GF-D8 (cell line): ENCODE results near the gene TEDC2.
A peak's percentile ranks its signal among the peaks of the same experiment; 100 is the strongest.
"Not testable (repeated sequence)": the region's sequence is repeated elsewhere in the genome, so short reads cannot be mapped to it uniquely, and the experiment has no call there.

Source experiments
- DNase-seq: peaks from one replicate; lab custom pipeline; 2025; lab: John Stamatoyannopoulos, UW

TEDC2 gene, protein sequence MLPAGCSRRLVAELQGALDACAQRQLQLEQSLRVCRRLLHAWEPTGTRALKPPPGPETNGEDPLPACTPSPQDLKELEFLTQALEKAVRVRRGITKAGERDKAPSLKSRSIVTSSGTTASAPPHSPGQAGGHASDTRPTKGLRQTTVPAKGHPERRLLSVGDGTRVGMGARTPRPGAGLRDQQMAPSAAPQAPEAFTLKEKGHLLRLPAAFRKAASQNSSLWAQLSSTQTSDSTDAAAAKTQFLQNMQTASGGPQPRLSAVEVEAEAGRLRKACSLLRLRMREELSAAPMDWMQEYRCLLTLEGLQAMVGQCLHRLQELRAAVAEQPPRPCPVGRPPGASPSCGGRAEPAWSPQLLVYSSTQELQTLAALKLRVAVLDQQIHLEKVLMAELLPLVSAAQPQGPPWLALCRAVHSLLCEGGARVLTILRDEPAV

DNA sequence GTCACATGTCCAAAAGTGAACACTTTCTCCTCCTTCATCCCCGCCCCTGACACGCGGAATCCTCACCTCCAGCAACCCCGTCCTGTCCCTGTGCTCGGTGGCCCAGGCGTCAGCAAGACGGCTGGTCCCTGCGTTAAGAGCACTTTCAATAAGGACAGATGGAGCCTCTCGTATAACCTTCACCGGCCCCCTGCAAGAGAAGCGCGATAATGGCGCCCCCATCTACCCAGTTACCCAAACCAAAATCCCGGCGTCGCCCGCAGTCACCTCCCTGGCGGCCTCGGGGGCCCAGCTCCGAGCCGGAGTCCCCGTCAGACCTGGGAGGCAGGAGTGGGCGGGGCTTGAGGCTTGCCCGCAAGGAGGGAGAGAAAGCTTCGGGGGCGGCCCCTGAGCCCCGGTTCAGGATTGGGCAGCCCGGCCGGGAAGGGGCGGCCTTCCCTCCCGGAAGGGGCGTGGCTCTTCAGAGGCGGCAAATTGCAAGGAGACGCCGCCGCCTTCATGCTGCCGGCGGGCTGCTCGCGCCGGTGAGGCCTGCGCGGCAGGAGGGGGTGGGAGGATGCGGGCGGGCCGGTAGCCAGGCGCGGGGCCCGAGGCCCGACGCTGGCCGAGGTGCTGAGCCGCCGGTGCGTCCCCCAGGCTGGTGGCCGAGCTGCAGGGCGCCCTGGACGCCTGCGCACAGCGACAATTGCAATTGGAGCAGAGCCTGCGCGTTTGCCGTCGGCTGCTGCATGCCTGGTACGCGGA is at the start of gene TEDC2:
Gene TEDC2 (plus strand): TSS at position 463 of the 744 bp plus-strand sequence. CDS start 36 bp downstream, at position 499.
- DNase-seq = peak; percentile 92

DNA sequence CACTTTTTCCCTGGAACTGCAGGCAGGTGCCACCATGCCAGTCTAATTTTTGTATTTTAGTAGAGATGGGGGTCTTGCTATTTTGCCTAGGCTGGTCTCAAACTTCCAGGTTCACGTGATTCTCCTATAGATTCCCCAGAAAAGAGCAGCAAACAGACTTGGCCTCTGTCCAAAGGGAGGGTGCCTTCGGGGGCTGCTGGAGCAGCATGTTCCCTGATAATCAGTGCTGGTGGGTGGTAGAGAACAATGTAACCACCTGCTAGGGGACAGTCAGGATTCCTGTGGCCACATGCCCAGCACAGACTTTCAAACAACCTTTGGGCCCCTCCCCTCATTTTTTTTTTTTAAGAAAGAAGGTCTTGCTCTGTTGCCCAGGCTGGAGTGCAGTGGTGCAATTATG is 44.8 kb upstream of the TEDC2 start:
- no peak for DNase-seq

DNA sequence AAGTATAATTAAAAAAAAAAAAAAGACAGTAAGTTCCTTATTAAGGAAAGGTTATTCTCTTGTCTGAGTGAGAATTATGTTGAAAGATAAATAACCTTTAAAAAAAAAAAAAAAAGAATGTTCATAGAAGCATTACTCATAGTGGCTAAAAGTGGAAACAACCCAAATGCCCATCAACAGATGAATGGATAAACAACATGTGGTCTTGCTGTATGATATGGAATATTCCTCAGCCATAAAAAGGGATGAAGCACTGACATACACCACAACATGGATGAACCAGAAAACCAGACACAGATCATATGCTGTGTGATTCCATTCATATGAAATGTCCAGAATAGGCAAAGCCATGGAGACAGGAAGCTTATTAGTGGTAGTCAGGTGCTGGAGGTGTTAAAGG is 39.9 kb upstream of the TEDC2 start:
- no peak for DNase-seq

DNA sequence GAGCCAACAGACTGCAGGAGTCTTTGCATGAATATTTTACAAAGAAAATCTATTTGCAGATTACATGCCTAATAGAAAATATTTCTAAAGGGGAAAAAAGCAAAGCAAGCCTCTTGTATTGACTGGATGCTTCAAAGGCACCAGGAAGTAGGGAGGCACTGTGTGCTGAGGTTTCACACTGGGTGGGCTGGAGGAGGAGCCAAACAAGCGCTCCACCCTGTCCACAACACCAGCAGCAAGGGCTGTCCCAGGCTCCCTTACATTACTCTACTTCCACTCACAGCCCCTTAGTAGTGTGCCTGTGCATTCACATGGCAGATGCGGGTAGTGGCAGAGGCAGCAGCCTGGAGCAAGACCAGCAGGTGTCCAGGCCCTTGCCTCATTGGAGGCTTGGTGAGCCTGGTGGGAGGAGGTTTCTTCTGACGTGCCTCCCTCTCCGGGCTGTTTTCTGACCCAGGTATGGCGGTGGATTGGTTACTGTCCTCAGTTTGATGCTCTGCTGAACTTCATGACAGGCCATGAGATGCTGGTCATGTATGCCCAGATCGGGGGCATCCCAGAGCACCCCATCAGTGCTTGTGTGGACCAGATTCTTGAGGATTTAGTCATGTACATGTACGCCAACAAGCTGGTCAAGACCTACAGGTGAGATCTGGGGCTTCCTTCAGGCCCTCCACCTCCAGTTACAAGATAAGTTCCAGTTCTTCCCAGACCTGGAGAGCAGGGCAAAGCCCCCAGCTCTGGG is 37.6 kb upstream of the TEDC2 start:
- DNase-seq = no peak

DNA sequence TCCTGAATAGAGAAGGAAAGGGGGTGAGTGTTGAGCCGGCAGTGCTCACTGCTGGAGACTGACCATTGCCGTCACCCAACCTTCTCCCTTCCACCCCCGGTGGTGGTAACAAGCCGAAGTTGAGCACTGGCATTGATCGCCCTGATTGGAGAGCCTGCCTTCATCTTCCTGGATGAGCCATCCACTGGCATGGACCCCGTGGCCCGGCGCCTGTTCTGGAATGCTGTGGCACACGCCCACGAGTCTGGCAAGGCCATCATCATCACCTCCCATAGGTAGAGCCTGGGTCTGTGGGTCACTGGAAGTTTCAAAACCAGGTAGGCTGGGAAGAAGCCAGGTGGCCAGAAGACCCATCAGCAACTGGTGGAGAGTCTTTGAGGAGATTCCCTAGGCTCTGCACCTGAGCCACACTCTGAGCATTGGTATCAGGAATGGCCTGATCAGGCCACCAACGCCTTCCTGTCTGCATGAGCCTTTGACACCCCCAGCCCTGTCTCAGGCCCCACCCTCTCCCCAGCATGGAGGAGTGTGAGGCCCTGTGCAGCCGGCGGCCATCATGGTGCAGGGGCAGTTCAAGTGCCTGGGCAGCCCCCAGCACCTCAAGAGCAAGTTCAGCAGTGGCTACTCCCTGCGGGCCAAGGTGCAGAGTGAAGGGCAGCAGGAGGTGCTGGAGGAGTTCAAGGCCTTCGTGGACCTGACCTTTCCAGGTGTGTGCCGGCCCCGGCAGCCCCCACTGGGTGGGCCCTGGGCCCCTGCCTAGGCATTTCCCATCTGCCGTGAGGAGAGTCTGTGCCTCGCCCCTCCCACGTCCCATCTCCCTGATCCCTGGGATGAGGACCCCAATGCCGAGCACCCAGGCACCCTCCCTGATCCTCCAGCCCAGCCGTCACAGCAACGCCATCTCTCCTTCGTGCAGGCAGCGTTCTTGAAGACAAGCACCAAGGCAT is 35.6 kb upstream of the TEDC2 start:
- no peak for DNase-seq

DNA sequence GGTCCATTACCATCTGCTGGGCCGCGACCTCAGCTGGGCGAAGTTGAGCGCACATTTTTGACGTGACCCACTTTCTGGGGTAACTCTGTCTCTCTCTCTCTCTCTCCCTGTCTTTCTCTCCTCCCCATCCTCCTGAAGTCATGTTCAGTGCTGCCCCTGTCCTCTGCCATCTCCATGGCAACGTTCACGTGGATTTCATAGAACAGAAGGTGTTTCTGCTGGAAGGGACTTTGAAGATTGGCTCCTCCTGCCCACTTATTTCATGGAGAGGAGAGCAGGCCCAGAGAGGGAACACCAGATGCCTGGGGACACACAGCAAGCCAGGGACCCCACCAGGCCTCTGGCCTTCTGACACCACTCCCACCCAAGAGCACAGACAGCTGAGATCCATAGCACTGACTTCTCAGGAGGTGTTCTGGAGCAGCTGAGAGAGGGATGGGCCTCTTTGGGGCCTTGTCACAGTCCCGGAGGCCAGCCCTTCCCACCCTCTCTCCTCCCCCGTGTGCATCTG is 34.8 kb upstream of the TEDC2 start:
- no peak for DNase-seq

DNA sequence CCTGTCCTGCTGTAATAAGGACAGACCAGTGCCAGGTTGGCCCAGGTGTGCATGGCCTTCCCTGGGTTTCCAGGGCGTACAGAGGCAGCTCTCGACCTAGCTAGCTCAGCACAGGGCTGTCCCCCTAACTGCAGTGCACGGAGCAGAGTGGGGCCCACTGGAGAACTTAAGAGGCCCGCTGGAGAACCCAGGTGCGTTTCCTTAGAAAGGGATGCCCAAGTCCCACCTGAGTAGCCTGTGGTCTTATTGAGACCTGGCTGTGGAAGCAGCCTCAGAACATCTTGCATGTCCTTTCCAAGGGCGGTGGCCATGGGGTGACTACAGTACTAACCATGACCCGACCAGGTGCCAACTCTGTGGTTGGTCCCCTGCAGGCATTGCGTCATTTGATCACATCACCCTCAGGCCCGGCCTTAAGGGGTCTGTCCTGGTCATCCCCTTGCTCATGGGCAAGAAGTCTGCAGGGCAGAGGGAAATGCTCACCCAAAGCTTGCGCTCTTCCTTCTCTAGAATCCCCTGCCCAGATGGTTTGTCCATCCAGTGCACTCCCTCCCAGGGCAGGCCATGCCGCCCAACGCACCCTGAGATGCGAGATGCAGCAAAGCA is 34.0 kb upstream of the TEDC2 start:
- no peak for DNase-seq

DNA sequence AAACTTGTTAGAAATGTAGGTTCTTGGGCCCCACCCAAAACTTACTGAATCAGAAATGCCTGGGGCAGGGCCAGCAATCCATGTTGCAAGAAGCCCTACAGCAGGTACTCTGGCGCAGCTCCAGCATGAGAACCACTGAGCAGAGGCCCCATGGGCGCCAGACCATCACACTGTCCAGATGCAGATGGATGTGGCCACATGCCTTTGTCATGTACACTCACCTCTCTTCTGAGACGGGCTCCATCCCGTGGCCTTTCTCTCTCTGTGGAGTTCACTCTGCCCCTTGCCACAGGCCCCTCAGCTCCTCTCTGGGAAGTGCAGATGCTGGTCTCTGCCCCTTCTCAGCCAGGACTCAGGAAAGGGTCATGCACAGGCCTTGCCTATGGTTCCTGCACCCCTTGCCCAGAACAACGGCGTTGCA is 33.0 kb upstream of the TEDC2 start:
- no peak for DNase-seq

DNA sequence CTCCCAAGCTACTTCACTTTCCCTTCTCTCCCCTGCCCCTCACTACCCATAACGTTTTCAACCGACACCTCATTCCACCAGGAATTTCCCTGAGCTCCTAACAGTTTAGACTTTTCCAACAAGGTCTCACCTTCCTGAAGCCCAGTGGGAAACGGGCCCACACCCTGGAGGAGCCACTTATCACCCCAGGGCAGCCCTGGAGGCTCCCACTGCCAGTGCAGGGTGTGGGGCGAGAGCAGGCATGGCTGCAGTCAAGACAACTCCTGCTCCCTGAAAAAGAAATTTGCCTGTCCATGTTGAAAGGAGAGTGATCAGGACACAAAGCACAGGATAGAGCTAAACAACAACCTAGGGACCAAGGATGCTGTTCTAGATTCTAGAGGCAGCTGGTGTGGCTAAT is 32.4 kb upstream of the TEDC2 start:
- DNase-seq = no peak

DNA sequence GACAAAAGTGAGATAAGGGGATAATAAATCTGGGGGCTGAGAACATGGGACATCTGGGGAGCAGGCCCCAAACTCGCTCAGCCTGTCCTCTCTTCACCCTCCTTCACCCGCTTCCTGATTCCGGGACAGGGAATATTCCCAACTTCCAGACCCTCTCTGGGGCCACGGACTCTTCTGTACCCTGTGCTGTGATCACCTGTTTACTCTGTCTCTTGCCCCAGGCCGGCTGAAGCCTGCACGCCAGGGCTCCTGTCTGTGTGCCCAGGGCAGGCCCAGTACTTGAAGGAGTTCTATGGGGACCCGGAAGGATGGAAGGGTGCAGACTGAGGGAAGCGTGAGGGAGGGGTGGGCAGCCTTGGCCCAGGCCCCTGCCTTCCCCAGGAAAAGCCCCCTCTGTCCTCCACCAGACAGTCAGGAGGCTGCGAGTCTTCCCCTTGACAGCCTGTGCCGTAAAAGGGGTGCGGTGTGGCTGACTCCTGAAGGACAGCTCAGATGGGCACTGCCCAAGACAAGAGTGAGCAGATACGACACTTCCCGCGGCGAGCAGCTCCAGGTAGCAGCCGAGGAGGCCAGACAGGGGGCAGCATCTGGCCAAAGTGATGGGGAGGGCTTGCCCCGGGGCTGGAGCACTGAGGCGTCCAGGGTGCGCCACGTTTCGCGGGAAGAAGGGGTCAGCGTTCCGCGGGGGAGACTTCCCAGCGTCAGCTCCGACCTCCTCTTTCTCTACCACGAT is 31.7 kb upstream of the TEDC2 start:
- DNase-seq = no peak

DNA sequence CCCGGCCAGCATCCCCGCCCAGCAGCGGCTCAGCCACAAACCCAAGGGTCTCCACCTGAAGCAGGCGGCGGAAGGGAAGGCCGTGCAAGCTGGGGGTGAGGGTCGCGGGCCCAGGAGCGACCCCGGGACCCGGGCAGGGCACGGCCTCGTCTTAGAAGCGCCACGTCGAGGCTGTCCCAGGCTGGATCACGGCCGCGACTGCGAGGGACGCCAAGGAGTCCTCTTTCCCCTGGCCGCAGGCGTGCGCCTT is 31.2 kb upstream of the TEDC2 start:
- no peak for DNase-seq

DNA sequence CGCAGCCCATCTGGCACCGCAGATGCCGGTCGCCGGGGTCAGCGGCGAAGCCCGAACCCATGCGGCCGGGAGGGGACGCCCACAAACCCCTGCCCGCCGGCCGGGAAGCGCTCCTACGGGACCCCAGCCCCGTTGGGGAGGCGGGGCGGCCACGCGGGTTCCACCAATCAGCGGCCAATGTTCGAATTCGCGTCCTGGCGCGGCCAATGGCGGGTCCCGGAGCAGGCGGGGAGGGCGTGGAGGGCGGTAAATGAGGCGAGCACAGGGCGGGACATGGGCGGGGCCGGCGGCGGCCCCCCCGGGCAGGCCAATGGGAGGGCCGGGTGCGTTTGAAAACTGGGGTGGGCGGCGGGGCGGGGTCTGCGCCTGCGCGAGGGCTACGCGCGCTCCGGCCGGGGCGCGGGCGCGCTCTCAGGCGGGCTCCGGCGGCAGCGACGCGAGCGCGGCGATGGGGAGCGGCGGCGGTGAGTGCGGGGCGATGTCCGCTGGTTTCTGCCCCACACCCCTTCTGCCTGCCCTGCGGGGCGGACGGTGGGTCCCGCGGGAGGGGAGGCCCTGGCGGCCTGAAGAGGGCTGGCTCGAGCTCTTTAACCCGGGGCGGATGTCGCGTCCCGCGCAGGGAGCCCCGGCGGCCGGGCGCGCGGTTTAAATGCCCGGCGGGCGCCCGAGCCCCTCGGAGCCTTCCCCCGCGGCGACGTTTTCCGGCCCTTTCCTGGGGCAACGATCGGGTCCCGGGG is 30.7 kb upstream of the TEDC2 start, which contains the start of gene CCNF:
Gene CCNF (plus strand): TSS at position 414 of the 737 bp plus-strand sequence. CDS start 35 bp downstream, at position 449.
- DNase-seq = peak; percentile 86

DNA sequence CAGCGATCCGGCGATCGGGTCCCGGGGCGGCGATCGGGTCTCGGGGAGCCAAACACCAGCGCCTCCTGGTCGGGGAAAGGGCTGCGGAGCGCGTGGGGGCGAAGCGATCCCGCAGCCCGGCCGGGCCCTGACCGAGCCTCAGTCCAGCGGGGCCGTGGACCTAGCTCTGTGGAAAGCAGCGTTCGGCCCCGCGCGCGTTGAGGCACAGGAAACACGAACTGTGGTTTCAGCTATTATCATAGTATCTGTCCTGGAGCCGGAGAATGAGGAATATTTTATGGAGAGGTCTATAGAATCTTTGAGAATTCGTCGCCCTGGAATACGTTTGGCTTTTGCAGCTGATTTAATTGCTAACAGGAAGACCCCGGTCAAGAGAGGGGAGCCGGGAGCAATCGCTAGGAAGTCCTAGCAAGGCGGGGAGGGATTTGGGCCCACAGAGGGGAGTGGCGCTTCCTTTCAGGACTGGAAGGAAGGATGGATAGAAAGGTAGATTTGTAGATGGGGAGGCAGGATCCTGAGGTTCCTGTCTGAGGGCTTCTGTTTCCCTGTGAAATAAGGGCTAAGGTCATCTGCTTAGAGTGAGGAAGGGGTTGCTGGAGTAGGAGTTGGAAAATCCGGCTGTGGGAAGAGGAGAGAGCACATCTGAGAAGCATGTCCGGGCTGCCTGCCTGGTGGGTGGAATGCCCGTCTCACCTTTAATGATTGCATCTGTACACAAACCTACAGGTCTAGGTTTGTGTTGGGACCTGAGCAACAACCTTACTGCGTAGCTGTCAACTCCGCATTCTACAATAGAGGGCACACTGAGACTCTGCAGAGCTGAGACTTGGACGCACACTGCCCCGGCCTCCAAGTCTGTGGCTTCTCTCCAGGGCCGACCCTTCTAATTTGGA is 29.9 kb upstream of the TEDC2 start:
- no peak for DNase-seq

DNA sequence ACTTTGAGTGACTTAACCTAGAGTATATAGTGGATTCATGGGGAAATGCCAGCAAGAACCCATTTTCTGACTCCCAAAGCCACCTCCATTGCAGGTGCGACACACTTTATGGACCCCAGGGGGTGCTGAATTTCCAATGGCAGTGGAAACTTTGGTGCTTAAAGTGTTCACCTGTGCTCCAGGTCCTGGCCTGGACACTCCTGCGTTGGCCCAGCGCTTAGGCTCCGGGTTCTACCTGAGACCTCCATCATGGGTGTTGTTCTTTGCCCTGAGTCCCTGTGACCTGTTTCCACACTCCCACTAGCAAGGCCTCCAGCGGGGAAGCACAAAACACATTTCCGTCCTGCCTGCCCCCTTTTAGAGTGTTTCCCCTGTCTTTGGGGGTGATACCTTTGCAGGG is 27.6 kb upstream of the TEDC2 start:
- DNase-seq = no peak

DNA sequence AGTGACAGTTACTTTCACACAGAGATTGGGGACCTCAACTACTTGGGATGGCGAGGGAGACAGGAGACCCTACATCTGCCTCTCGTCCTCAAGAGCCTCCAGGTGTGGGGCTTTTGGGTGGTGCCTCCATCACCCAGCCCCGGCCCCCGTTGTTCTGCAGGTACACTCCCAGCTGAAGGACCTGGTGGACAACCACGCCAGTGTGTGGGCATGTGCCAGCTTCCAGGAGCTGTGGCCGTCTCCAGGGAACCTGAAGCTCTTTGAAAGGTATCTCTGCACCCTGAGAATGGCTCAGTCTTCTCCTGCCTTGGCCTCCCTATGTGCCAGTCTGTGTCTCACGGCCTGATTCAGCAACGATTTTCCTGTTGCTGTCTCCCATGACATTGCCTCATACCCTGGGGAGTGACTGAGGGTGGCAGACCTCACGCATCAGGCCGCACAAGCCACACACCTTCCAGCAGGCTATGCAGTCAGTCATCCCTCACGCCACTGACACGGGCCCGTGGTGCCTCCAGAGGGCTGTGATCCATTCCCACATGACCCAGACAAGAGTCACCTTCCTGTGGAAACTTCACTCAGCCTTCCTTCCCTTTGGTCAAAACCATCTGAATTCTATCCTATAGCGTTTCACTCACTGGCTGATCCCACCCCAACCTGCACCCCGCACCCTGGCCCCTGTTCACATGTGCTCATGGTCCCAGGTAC is 27.0 kb upstream of the TEDC2 start:
- no peak for DNase-seq

DNA sequence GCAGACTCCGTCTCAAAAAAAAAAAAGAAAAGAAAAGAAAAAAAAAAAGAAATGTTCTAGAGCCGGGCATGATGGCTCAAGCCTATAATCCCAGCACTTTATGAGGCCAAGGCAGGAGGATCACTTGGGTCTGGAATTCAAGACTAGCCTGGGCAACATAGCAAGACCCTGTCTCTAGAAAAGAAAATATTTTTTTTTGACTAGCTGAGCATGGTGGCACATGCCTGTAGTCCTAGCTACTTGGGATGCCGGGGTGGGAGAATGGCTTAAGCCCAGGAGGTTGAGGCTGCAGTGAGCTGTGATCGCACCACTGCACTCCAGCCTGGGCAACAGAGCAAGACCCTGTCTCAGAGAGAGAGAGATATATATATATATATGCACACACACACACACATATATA is 24.7 kb upstream of the TEDC2 start:
- not testable (repeated sequence) for DNase-seq

DNA sequence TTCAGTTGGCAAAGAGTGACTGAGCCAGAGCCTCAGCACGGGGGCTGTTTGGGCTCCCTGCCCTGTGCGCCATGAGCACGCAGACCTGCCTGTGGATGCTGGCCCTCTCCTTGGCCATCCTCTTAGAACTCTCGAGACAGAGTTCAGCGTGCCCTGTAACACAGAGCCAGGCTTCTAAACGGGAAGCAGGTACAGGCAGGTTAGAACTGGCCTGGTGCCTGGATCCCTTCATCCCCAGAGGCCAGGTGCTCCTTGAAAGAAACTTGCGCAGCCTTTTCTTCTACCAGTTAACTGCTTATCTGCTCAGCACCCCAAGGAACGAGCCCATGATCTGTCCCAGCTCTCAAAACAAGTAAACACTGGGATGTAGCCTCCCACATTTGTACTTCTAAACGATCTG is 23.8 kb upstream of the TEDC2 start:
- DNase-seq = no peak
